ENCODE data around the gene ELAC2.

The ELAC2 gene

GRCh38 chr17:12958786-12959185, 59.0 kb downstream of the ELAC2 start:
- TF ChIP-seq CREB1 (IDR thresholded peaks at IDR 0.05; ENCODE audit: low read depth), result no peak
- no peak for TF ChIP-seq TEAD4 (IDR thresholded peaks at IDR 0.05)
- TF ChIP-seq CEBPB (IDR thresholded peaks at IDR 0.05), result no peak
- no peak for TF ChIP-seq NFIC (IDR thresholded peaks at IDR 0.05)
- no peak for TF ChIP-seq EGR1 (IDR thresholded peaks at IDR 0.05)
- TF ChIP-seq EP300 (IDR thresholded peaks at IDR 0.05; ENCODE audit: borderline replicate concordance), result no peak
- no peak for TF ChIP-seq FOXM1 (IDR thresholded peaks at IDR 0.05; ENCODE audit: borderline replicate concordance, low read depth)
- no peak for TF ChIP-seq TAF1 (IDR thresholded peaks at IDR 0.05; ENCODE audit: low read depth)
- no peak for TF ChIP-seq ZBTB7A (IDR thresholded peaks at IDR 0.05; ENCODE audit: low read depth)
- no peak for TF ChIP-seq USF1 (IDR thresholded peaks at IDR 0.05)
- no peak for TF ChIP-seq YY1 (IDR thresholded peaks at IDR 0.05; ENCODE audit: low read depth)
- no peak for TF ChIP-seq TCF12 (IDR thresholded peaks at IDR 0.05; ENCODE audit: low read depth)

GRCh38 chr17:12955521-12955920, 62.3 kb downstream of the ELAC2 start:
- TF ChIP-seq REST (IDR thresholded peaks at IDR 0.05; ENCODE audit: low read depth), result no peak
- TF ChIP-seq ZBTB7A (IDR thresholded peaks at IDR 0.05; ENCODE audit: low read depth), result no peak
- no peak for TF ChIP-seq EGR1 (IDR thresholded peaks at IDR 0.05)
- no peak for TF ChIP-seq TEAD4 (IDR thresholded peaks at IDR 0.05)
- TF ChIP-seq USF1 (IDR thresholded peaks at IDR 0.05), result no peak
- TF ChIP-seq NFIC (IDR thresholded peaks at IDR 0.05), result no peak
- TF ChIP-seq CREB1 (IDR thresholded peaks at IDR 0.05; ENCODE audit: low read depth), result no peak
- no peak for TF ChIP-seq RAD21 (IDR thresholded peaks at IDR 0.05; ENCODE audit: low read depth)
- no peak for TF ChIP-seq EP300 (IDR thresholded peaks at IDR 0.05; ENCODE audit: borderline replicate concordance)
- TF ChIP-seq CEBPB (IDR thresholded peaks at IDR 0.05), result no peak
- TF ChIP-seq MAX (IDR thresholded peaks at IDR 0.05), result no peak
- TF ChIP-seq TCF12 (IDR thresholded peaks at IDR 0.05; ENCODE audit: low read depth), result no peak
- TF ChIP-seq TAF1 (IDR thresholded peaks at IDR 0.05; ENCODE audit: low read depth), result no peak
- no peak for TF ChIP-seq YY1 (IDR thresholded peaks at IDR 0.05; ENCODE audit: low read depth)
- no peak for TF ChIP-seq FOXM1 (IDR thresholded peaks at IDR 0.05; ENCODE audit: borderline replicate concordance, low read depth)

GRCh38 chr17:12953156-12953555, 64.7 kb downstream of the ELAC2 start:
- TF ChIP-seq EP300 (IDR thresholded peaks at IDR 0.05; ENCODE audit: borderline replicate concordance), result no peak
- no peak for TF ChIP-seq TCF12 (IDR thresholded peaks at IDR 0.05; ENCODE audit: low read depth)
- no peak for TF ChIP-seq CREB1 (IDR thresholded peaks at IDR 0.05; ENCODE audit: low read depth)
- TF ChIP-seq TAF1 (IDR thresholded peaks at IDR 0.05; ENCODE audit: low read depth), result no peak
- TF ChIP-seq NFIC (IDR thresholded peaks at IDR 0.05), result no peak
- TF ChIP-seq YY1 (IDR thresholded peaks at IDR 0.05; ENCODE audit: low read depth), result no peak
- no peak for TF ChIP-seq EGR1 (IDR thresholded peaks at IDR 0.05)
- no peak for TF ChIP-seq CEBPB (IDR thresholded peaks at IDR 0.05)
- TF ChIP-seq TEAD4 (IDR thresholded peaks at IDR 0.05), result no peak
- no peak for TF ChIP-seq FOXM1 (IDR thresholded peaks at IDR 0.05; ENCODE audit: borderline replicate concordance, low read depth)
- no peak for TF ChIP-seq ZBTB7A (IDR thresholded peaks at IDR 0.05; ENCODE audit: low read depth)
- no peak for TF ChIP-seq USF1 (IDR thresholded peaks at IDR 0.05)
- TF ChIP-seq RAD21 (IDR thresholded peaks at IDR 0.05; ENCODE audit: low read depth), result no peak
- no peak for TF ChIP-seq MAX (IDR thresholded peaks at IDR 0.05)
- TF ChIP-seq REST (IDR thresholded peaks at IDR 0.05; ENCODE audit: low read depth), result no peak

GRCh38 chr17:12952012-12952411, 65.8 kb downstream of the ELAC2 start:
- TF ChIP-seq FOXM1 (IDR thresholded peaks at IDR 0.05; ENCODE audit: borderline replicate concordance, low read depth) (no peak), EP300 (IDR thresholded peaks at IDR 0.05; ENCODE audit: borderline replicate concordance) (no peak), EGR1 (IDR thresholded peaks at IDR 0.05) (no peak), NFIC (IDR thresholded peaks at IDR 0.05) (no peak), YY1 (IDR thresholded peaks at IDR 0.05; ENCODE audit: low read depth) (no peak), REST (IDR thresholded peaks at IDR 0.05; ENCODE audit: low read depth) (no peak), MAX (IDR thresholded peaks at IDR 0.05) (no peak), RAD21 (IDR thresholded peaks at IDR 0.05; ENCODE audit: low read depth) (no peak), ZBTB7A (IDR thresholded peaks at IDR 0.05; ENCODE audit: low read depth) (no peak), TEAD4 (IDR thresholded peaks at IDR 0.05) (no peak), TAF1 (IDR thresholded peaks at IDR 0.05; ENCODE audit: low read depth) (no peak)

All from Ishikawa (cell line).